RWPE2 (cell line): Measurements from ENCODE around the gene MPRIP.
A peak's percentile ranks its signal among the peaks of the same experiment; 100 is the strongest.

Source experiments
- ATAC-seq: fragments of 200-7000 bp; cut with Tn5 transposase; 3 replicates; pipeline ENCODE4 v1.9.1; 2021; ENCODE audit warnings: low read depth
- DNase-seq: peaks from one replicate; pipeline ENCODE4 v3.0.0-alpha.2; 2020; ENCODE audit warnings: low spot score
- H3K27ac ChIP-seq: fragments of 450-650 bp; 2 replicates; pipeline ENCODE4 v1.5.1; 2017; ENCODE audit warnings: mild to moderate bottlenecking; ENCODE audit not compliant: poor library complexity, severe bottlenecking
- H3K27me3 ChIP-seq: fragments of 250-450 bp; sonication (Bioruptor Pico); 2 replicates; pipeline ENCODE4 v1.5.1; 2021; ENCODE audit warnings: mild to moderate bottlenecking, moderate library complexity; ENCODE audit not compliant: insufficient read depth, poor library complexity, severe bottlenecking
- H3K36me3 ChIP-seq: fragments of 250-450 bp; sonication (Bioruptor Pico); 2 replicates; pipeline ENCODE4 v1.5.1; 2020; ENCODE audit warnings: low read depth, mild to moderate bottlenecking, moderate library complexity
- H3K4me1 ChIP-seq: fragments of 250-450 bp; sonication (Bioruptor Pico); 2 replicates; pipeline ENCODE4 v1.5.1; 2021; ENCODE audit warnings: mild to moderate bottlenecking, moderate library complexity; ENCODE audit not compliant: insufficient read depth, poor library complexity, severe bottlenecking
- H3K4me3 ChIP-seq: fragments of 250-450 bp; sonication (Bioruptor Pico); 2 replicates; pipeline ENCODE4 v1.5.1; 2021; ENCODE audit warnings: mild to moderate bottlenecking, moderate library complexity; ENCODE audit not compliant: severe bottlenecking
- H3K9me3 ChIP-seq: fragments of 250-450 bp; sonication (Bioruptor Pico); 2 replicates; pipeline ENCODE4 v1.5.1; 2021; ENCODE audit warnings: mild to moderate bottlenecking, moderate library complexity; ENCODE audit not compliant: severe bottlenecking
- CTCF ChIP-seq: fragments of 450-650 bp; IDR thresholded peaks from one replicate; pipeline ENCODE4 v1.5.1; 2017; ENCODE audit warnings: mild to moderate bottlenecking, moderate library complexity; ENCODE audit not compliant: poor library complexity, severe bottlenecking

MPRIP gene

GRCh38 chr17:17041018-17041521 lies 1.2 kb upstream of the MPRIP start:
- TF ChIP-seq CTCF: no peak
- H3K4me1 ChIP-seq: peaks cover 20% of the 10 kb centered on the region
- no peaks in the 10 kb centered on the region for H3K27me3 ChIP-seq
- H3K27ac ChIP-seq: peak overlapping the region; percentile 85
- H3K36me3 ChIP-seq: peaks cover 17% of the 10 kb centered on the region
- ATAC-seq (0 out of 3 replicates have a peak, but pooled peaks have one; percentile 7), DNase-seq (no peak)
- H3K9me3 ChIP-seq: no peaks in the 10 kb centered on the region
- no peak overlapping the region for H3K4me3 ChIP-seq

DNA sequence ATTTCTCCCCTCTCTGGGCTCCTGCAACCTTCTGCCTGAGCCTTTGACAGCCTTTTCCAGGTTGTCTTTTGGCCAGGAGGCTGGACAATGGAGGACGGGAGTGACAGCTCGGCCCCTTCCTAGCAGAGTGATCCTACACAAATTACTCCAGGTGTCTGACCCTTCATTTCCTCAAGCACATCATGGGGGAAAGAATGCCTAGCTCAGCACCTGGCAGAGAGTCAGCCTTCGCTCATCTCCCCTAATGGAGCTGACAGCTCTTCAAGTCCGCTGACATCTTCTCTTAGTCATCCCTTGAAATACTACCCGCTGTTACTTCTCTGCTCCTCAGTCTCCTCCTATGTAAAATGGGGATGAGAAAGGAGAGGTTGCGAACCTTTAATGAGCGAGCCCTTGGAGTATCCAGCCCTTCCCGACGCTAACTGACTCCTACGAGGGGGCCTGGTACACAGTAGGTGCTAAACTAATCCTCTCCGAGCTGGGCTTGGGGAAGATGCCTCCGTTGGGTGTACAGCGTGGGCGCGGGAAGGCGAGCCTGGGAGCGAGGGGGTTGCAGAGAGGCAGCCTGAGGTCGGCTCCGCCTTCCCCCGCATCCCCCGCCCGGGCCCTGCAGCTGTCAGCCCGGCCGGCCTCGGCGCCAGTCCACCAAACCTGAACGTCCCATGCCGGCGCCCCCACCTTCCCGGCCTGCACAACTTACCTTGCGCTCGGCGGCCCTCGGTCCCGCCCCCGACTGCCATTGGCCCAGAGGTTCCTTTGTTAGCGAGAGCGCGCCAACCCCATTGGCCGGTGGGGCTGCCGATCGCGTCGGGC lies 480 bp upstream of the MPRIP start:
- ATAC-seq: peak; percentile 91
- TF ChIP-seq CTCF: no peak
- Histone ChIP-seq H3K27me3 (no peaks in the 10 kb centered on the region), H3K4me1 (peaks cover 25% of the 10 kb centered on the region), H3K36me3 (peaks cover 24% of the 10 kb centered on the region), H3K4me3 (peak overlapping the region; percentile 61), H3K27ac (peak overlapping the region; percentile 85), H3K9me3 (no peaks in the 10 kb centered on the region)
- DNase-seq: peak; percentile 99

- H3K36me3 ChIP-seq: peaks cover 31% of the 10 kb centered on the region
- H3K27ac ChIP-seq: peak overlapping the region; percentile 85
- DNase-seq: peak; percentile 49
- peaks cover 31% of the 10 kb centered on the region for H3K4me1 ChIP-seq
- ATAC-seq: no peak
- no peaks in the 10 kb centered on the region for H3K9me3 ChIP-seq
- TF ChIP-seq CTCF: no peak
- no peaks in the 10 kb centered on the region for H3K27me3 ChIP-seq
- H3K4me3 ChIP-seq: peak overlapping the region; percentile 61
Measured at GRCh38 chr17:17042851-17043460, 699 bp downstream of the MPRIP start.

GRCh38 chr17:17043461-17044271 lies 1.4 kb downstream of the MPRIP start:
- H3K36me3 ChIP-seq: peaks cover 31% of the 10 kb centered on the region
- peak; percentile 47 for DNase-seq
- ATAC-seq: no peak
- H3K4me1 ChIP-seq: peaks cover 31% of the 10 kb centered on the region
- no peak for TF ChIP-seq CTCF
- no peaks in the 10 kb centered on the region for H3K9me3 ChIP-seq
- peak overlapping the region; percentile 85 for H3K27ac ChIP-seq
- H3K27me3 ChIP-seq: no peaks in the 10 kb centered on the region
- H3K4me3 ChIP-seq: peak overlapping the region; percentile 61
